H1 (cell line): ENCODE measurements around the gene ZNF433.

Experiments
- CHD2 ChIP-seq: IDR thresholded peaks from 2 replicates; pipeline ENCODE4 v1.6.1; 2012; ENCODE audit warnings: low read length, improper control_type of control experiment
- CTCF ChIP-seq, 3 experiments: IDR thresholded peaks; 1 replicate in 2 of 3; 2 replicates in 1 of 3; pipeline versions ENCODE4 v1.5.1 to v1.6.1; 2011; ENCODE audit warnings: low read length in 3 of 3, mild to moderate bottlenecking in 3 of 3, inconsistent platforms in 2 of 3, low read depth in 1 of 3, moderate library complexity in 1 of 3; ENCODE audit not compliant: insufficient read depth in 1 of 3; ENCODE audit errors: control extremely low read depth in 1 of 3
- KDM4A ChIP-seq: IDR thresholded peaks from one replicate; pipeline ENCODE4 v1.7.1; 2012; ENCODE audit warnings: low read depth, mild to moderate bottlenecking, moderate library complexity, low read length, inconsistent platforms; ENCODE audit not compliant: severe bottlenecking
- RAD21 ChIP-seq, 2 experiments: IDR thresholded peaks in 1 of 2; conservative IDR thresholded peaks in 1 of 2; 2 replicates each; pipeline ENCODE4 v1.6.1; 2011; ENCODE audit warnings: low read depth in 2 of 2, low read length in 2 of 2, improper control_type of control experiment in 1 of 2, inconsistent platforms in 1 of 2, mild to moderate bottlenecking in 1 of 2, moderate library complexity in 1 of 2
- TCF12 ChIP-seq: IDR thresholded peaks from 2 replicates; pipeline ENCODE4 v1.6.1; 2011; ENCODE audit warnings: low read depth, mild to moderate bottlenecking, low read length
- ZNF274 ChIP-seq: IDR thresholded peaks from 2 replicates; pipeline ENCODE4 v1.7.0; 2012; ENCODE audit warnings: low read length, borderline replicate concordance; ENCODE audit errors: extremely low read depth

- TF ChIP-seq TCF12 = peak; percentile 50; the same call in 1 of the 2 replicates
- peak in 1 of 3 experiments; percentile 11; a peak in 1 of 4 replicates for TF ChIP-seq CTCF (IDR thresholded peaks at IDR 0.05; ENCODE audit: control extremely low read depth in 1 of 3, insufficient read depth in 1 of 3, low read depth in 1 of 3, low read length in 3 of 3)
- TF ChIP-seq CHD2 = no peak
- TF ChIP-seq RAD21 (IDR thresholded peaks at IDR 0.05 in 1 of 2, conservative IDR thresholded peaks at IDR 0.05 in 1 of 2; ENCODE audit: low read depth in 2 of 2, low read length in 2 of 2) = no peak
- TF ChIP-seq ZNF274 = no peak
- peak; percentile 71 for TF ChIP-seq KDM4A
Measured at GRCh38 chr19:12035220-12036172, at the start of gene ZNF433.
